ENCODE data around the gene ABCG1. TPM values are rescaled to one million over a fixed set of nuclear protein-coding genes. Genes with fewer than 3 reads are reported as not detected.

The ABCG1 gene
- total RNA-seq: 1 to 10 TPM; 1.5 to 2.0 TPM
- polyA plus RNA-seq: 10 to 100 TPM; 17.0 to 19.6 TPM

- peaks cover 0 to 10% (median 2%) of the 10 kb centered on the region in 8 donors for H3K9me3 Mint-ChIP-seq
- ChIA-PET POLR2A (ENCODE audit: partially characterized antibody) (interaction anchor here (0.7 to 4.0 kb wide), 8 partner anchors 11 to 39 kb away, joined by 3 to 80 read pairs (median 15); no protein-coding TSS in a partner anchor), CTCF (ENCODE audit: partially characterized antibody) (interaction anchor here (1.1 to 3.8 kb wide), 6 partner anchors 15 to 73 kb away, joined by 3 to 29 read pairs (median 7); no protein-coding TSS in a partner anchor)
- peak within 1 kb of the TSS; percentile 86 to 100 (median 96) for H3K4me3 Mint-ChIP-seq
- Histone ChIP-seq H3K36me3 (ENCODE audit: insufficient read depth, low read length) (no peaks in the 10 kb centered on the region), H3K4me1 (ENCODE audit: insufficient read depth, low read length) (peaks cover 27% of the 10 kb centered on the region), H3K27me3 (ENCODE audit: insufficient read depth, low read length) (no peaks in the 10 kb centered on the region), H3K9me3 (ENCODE audit: control insufficient read depth in 1 of 2, low read length in 2 of 2) (no peaks in the 10 kb centered on the region), H3K4me3 (ENCODE audit: low read length in 2 of 2) (peak within 1 kb of the TSS; percentile 80 to 91), H3K27ac (ENCODE audit: low read depth, low read length) (peak within 1 kb of the TSS; percentile 84)
- peak within 1 kb of the TSS; percentile 87 to 100 (median 96) for H3K27ac Mint-ChIP-seq
- peak; percentile 43 to 67 (median 47) for DNase-seq
- intact Hi-C loops (cut with micrococcal nuclease): no loop called here
- no peaks in the 10 kb centered on the region for H3K27me3 Mint-ChIP-seq
- peaks cover 20 to 38% (median 28%) of the 10 kb centered on the region in 4 donors for H3K4me1 Mint-ChIP-seq
- H3K36me3 Mint-ChIP-seq: peaks cover 6 to 15% of the 10 kb centered on the region in 2 donors
These were observed at the start of gene ABCG1 for GRCh38 chr21:42218836-42219605. Gene ABCG1 (plus strand): TSS chr21:42219140. CDS start chr21:42219263, 123 bp downstream.

- no peaks in the 10 kb centered on the region for H3K36me3 Mint-ChIP-seq
- H3K4me1 Mint-ChIP-seq: peaks cover 1 to 11% (median 5%) of the 10 kb centered on the region in 4 donors
- H3K4me3 Mint-ChIP-seq: no peak overlapping the region
- no peak overlapping the region for H3K27ac ChIP-seq (ENCODE audit: low read depth, low read length)
- H3K9me3 Mint-ChIP-seq: no peaks in the 10 kb centered on the region
- no peak overlapping the region for H3K4me3 ChIP-seq (ENCODE audit: low read length in 2 of 2)
- ChIA-PET POLR2A (ENCODE audit: partially characterized antibody) (no interaction called here), CTCF (ENCODE audit: partially characterized antibody) (interaction anchor here (1.3 to 8.8 kb wide), 2 partner anchors 90 to 212 kb away, joined by 3 to 157 read pairs; no protein-coding TSS in a partner anchor)
- no peaks in the 10 kb centered on the region for H3K27me3 Mint-ChIP-seq
- no peaks in the 10 kb centered on the region for H3K36me3 ChIP-seq (ENCODE audit: insufficient read depth, low read length)
- H3K9me3 ChIP-seq (ENCODE audit: control insufficient read depth in 1 of 2, low read length in 2 of 2): no peaks in the 10 kb centered on the region
- H3K27me3 ChIP-seq (ENCODE audit: insufficient read depth, low read length): no peaks in the 10 kb centered on the region
- intact Hi-C loops (cut with micrococcal nuclease): no loop called here
- H3K4me1 ChIP-seq (ENCODE audit: insufficient read depth, low read length): no peaks in the 10 kb centered on the region
- DNase-seq: no peak
- H3K27ac Mint-ChIP-seq: no peak overlapping the region
These were observed 49.2 kb upstream of the ABCG1 start for GRCh38 chr21:42169758-42170157.

GRCh38 chr21:42171091-42172053 lies 47.6 kb upstream of the ABCG1 start:
- Mint-ChIP-seq H3K4me3 (no peak overlapping the region), H3K4me1 (peaks cover 1 to 9% (median 4%) of the 10 kb centered on the region in 4 donors), H3K27me3 (no peaks in the 10 kb centered on the region), H3K36me3 (no peaks in the 10 kb centered on the region), H3K27ac (peak overlapping the region in 1 of 7 donors; percentile 15), H3K9me3 (no peaks in the 10 kb centered on the region)
- Histone ChIP-seq H3K27me3 (ENCODE audit: insufficient read depth, low read length) (no peaks in the 10 kb centered on the region), H3K9me3 (ENCODE audit: control insufficient read depth in 1 of 2, low read length in 2 of 2) (no peaks in the 10 kb centered on the region), H3K27ac (ENCODE audit: low read depth, low read length) (no peak overlapping the region), H3K36me3 (ENCODE audit: insufficient read depth, low read length) (no peaks in the 10 kb centered on the region), H3K4me1 (ENCODE audit: insufficient read depth, low read length) (no peaks in the 10 kb centered on the region), H3K4me3 (ENCODE audit: low read length in 2 of 2) (no peak overlapping the region)
- ChIA-PET CTCF (ENCODE audit: partially characterized antibody) (interaction anchor here (1.1 kb wide), 1 partner anchor 87 kb away, joined by 5 read pairs; no protein-coding TSS in a partner anchor), POLR2A (ENCODE audit: partially characterized antibody) (no interaction called here)
- intact Hi-C loops (cut with micrococcal nuclease): no loop called here
- DNase-seq: no peak

GRCh38 chr21:42172596-42173483 lies 46.1 kb upstream of the ABCG1 start:
- no peak overlapping the region for H3K27ac Mint-ChIP-seq
- CTCF ChIA-PET (ENCODE audit: partially characterized antibody): interaction anchor here (1.0 kb wide), 1 partner anchor 9 kb away, joined by 3 read pairs; no protein-coding TSS in a partner anchor
- no peaks in the 10 kb centered on the region for H3K36me3 Mint-ChIP-seq
- H3K27me3 ChIP-seq (ENCODE audit: insufficient read depth, low read length): no peaks in the 10 kb centered on the region
- H3K9me3 ChIP-seq (ENCODE audit: control insufficient read depth in 1 of 2, low read length in 2 of 2): no peaks in the 10 kb centered on the region
- intact Hi-C loops (cut with micrococcal nuclease): no loop called here
- H3K4me1 ChIP-seq (ENCODE audit: insufficient read depth, low read length): no peaks in the 10 kb centered on the region
- POLR2A ChIA-PET (ENCODE audit: partially characterized antibody): no interaction called here
- no peak overlapping the region for H3K27ac ChIP-seq (ENCODE audit: low read depth, low read length)
- no peak for DNase-seq
- H3K36me3 ChIP-seq (ENCODE audit: insufficient read depth, low read length): no peaks in the 10 kb centered on the region
- no peak overlapping the region for H3K4me3 ChIP-seq (ENCODE audit: low read length in 2 of 2)
- no peak overlapping the region for H3K4me3 Mint-ChIP-seq
- peaks cover 0 to 1% of the 10 kb centered on the region in 2 donors for H3K27me3 Mint-ChIP-seq
- H3K9me3 Mint-ChIP-seq: no peaks in the 10 kb centered on the region
- H3K4me1 Mint-ChIP-seq: peaks cover 1 to 9% (median 4%) of the 10 kb centered on the region in 4 donors

GRCh38 chr21:42174173-42174572 lies 44.8 kb upstream of the ABCG1 start:
- Histone ChIP-seq H3K27ac (ENCODE audit: low read depth, low read length) (no peak overlapping the region), H3K27me3 (ENCODE audit: insufficient read depth, low read length) (no peaks in the 10 kb centered on the region), H3K9me3 (ENCODE audit: control insufficient read depth in 1 of 2, low read length in 2 of 2) (no peaks in the 10 kb centered on the region), H3K4me3 (ENCODE audit: low read length in 2 of 2) (no peak overlapping the region), H3K36me3 (ENCODE audit: insufficient read depth, low read length) (no peaks in the 10 kb centered on the region), H3K4me1 (ENCODE audit: insufficient read depth, low read length) (no peaks in the 10 kb centered on the region)
- intact Hi-C loops (cut with micrococcal nuclease): no loop called here
- Mint-ChIP-seq H3K9me3 (no peaks in the 10 kb centered on the region), H3K27ac (no peak overlapping the region), H3K4me3 (no peak overlapping the region), H3K27me3 (peaks cover 0 to 1% of the 10 kb centered on the region in 2 donors), H3K4me1 (peaks cover 1 to 9% (median 3%) of the 10 kb centered on the region in 4 donors), H3K36me3 (no peaks in the 10 kb centered on the region)
- DNase-seq: no peak
- CTCF ChIA-PET (ENCODE audit: partially characterized antibody): no interaction called here
- POLR2A ChIA-PET (ENCODE audit: partially characterized antibody): no interaction called here

- Histone ChIP-seq H3K27me3 (ENCODE audit: insufficient read depth, low read length) (no peaks in the 10 kb centered on the region), H3K4me1 (ENCODE audit: insufficient read depth, low read length) (no peaks in the 10 kb centered on the region), H3K9me3 (ENCODE audit: control insufficient read depth in 1 of 2, low read length in 2 of 2) (no peaks in the 10 kb centered on the region), H3K27ac (ENCODE audit: low read depth, low read length) (no peak overlapping the region), H3K4me3 (ENCODE audit: low read length in 2 of 2) (no peak overlapping the region), H3K36me3 (ENCODE audit: insufficient read depth, low read length) (no peaks in the 10 kb centered on the region)
- POLR2A ChIA-PET (ENCODE audit: partially characterized antibody): no interaction called here
- DNase-seq: no peak
- H3K4me3 Mint-ChIP-seq: no peak overlapping the region
- H3K36me3 Mint-ChIP-seq: no peaks in the 10 kb centered on the region
- no peak overlapping the region for H3K27ac Mint-ChIP-seq
- no peaks in the 10 kb centered on the region for H3K9me3 Mint-ChIP-seq
- CTCF ChIA-PET (ENCODE audit: partially characterized antibody): interaction anchor here (1.2 to 1.3 kb wide), 2 partner anchors 58 to 84 kb away, joined by 3 to 7 read pairs; no protein-coding TSS in a partner anchor
- H3K27me3 Mint-ChIP-seq: peaks cover 0 to 1% of the 10 kb centered on the region in 2 donors
- peaks cover 0 to 2% (median under 1%) of the 10 kb centered on the region in 4 donors for H3K4me1 Mint-ChIP-seq
- intact Hi-C loops (cut with micrococcal nuclease): no loop called here
These were observed 43.7 kb upstream of the ABCG1 start for GRCh38 chr21:42175110-42175710.
